Left cardiac atrium (tissue), 4 donors: ENCODE results near the gene SND1. TPM values are rescaled to one million over a fixed set of nuclear protein-coding genes. Genes with fewer than 3 reads are reported as not detected.

Experiments used
- ATAC-seq, 2 donors: fragments of 200-7000 bp; cut with Tn5 transposase; one replicate each; pipeline ENCODE4 v1.9.1; 2020; ENCODE audit warnings: mild to moderate bottlenecking in 2 of 2, moderate library complexity in 2 of 2
- DNase-seq: peaks from one replicate; pipeline ENCODE4 v3.0.0-alpha.2; 2020
- intact Hi-C, 2 donors: fragments of 100-400 bp; cut with DNase I; formaldehyde crosslinking; loops; one replicate each; pipeline versions ENCODE4 v1.14.1 to v1.15.1; 2022 to 2023
- total RNA-seq, 2 donors: library from RNA; stranded (reverse); fragmentation: NEBNext Ultra II Directional; extraction: Animal tissue kit (Norgen Biotek cat#: 25700); gene quantifications; one replicate each; pipeline ENCODE4 v1.2.1, GENCODE V29; 2021
- donor health status: DM: no; HTN: yes; CAD: no.
- donor health status: DM: no; HTN: yes; CAD: no; lungs with severe emphysema.
- donor health status: DM: yes; HTN: yes; CAD: no.
- donor health status: Dilated cardiomyopathy.

The SND1 gene
- total RNA-seq, 2 donors from 2014 or later: 91.8 to 111 TPM

GRCh38 chr7:128006550-128007302 lies 354.7 kb downstream of the SND1 start:
- intact Hi-C loops: no loop called here
- DNase-seq (no peak), ATAC-seq (no peak)

- ATAC-seq (no peak), DNase-seq (no peak)
- intact Hi-C loops: no loop called here
Measured at GRCh38 chr7:128007303-128007680, 355.3 kb downstream of the SND1 start.

GRCh38 chr7:128008141-128008540 lies 356.1 kb downstream of the SND1 start:
- DNase-seq: no peak
- no peak for ATAC-seq
- intact Hi-C loops: no loop called here

GRCh38 chr7:128008744-128009143 lies 356.8 kb downstream of the SND1 start:
- DNase-seq: no peak
- intact Hi-C loops: no loop called here
- ATAC-seq: peak in 1 of 2 donors; percentile 27

GRCh38 chr7:128010391-128011127 lies 358.6 kb downstream of the SND1 start:
- ATAC-seq: peak; percentile 14 to 36
- DNase-seq: no peak
- intact Hi-C loops: loop anchor here in 1 of 2 donors (5.0 kb wide), 1 partner anchor 118 kb away; no protein-coding TSS in a partner anchor

GRCh38 chr7:128011131-128011661 lies 359.2 kb downstream of the SND1 start:
- ATAC-seq (peak; percentile 29 to 49), DNase-seq (no peak)
- intact Hi-C loops: loop anchor here in 1 of 2 donors (5.0 kb wide), 1 partner anchor 119 kb away; no protein-coding TSS in a partner anchor

GRCh38 chr7:128014811-128015210 lies 362.8 kb downstream of the SND1 start:
- DNase-seq (no peak), ATAC-seq (peak in 1 of 2 donors; percentile 42)
- intact Hi-C loops: loop anchor here in 1 of 2 donors (5.0 kb wide), 1 partner anchor 123 kb away; no protein-coding TSS in a partner anchor

- DNase-seq (no peak), ATAC-seq (no peak)
- intact Hi-C loops: no loop called here
Measured at GRCh38 chr7:128017460-128017859, 365.5 kb downstream of the SND1 start.

GRCh38 chr7:128017862-128018845 lies 366.2 kb downstream of the SND1 start:
- intact Hi-C loops: no loop called here
- DNase-seq (no peak), ATAC-seq (peak; percentile 44 to 84)

- no peak for ATAC-seq
- DNase-seq: no peak
- intact Hi-C loops: no loop called here
Measured at GRCh38 chr7:128019288-128019687, 367.3 kb downstream of the SND1 start.

GRCh38 chr7:128020159-128020558 lies 368.2 kb downstream of the SND1 start:
- DNase-seq (no peak), ATAC-seq (no peak)
- intact Hi-C loops: loop anchor here in 1 of 2 donors (10.0 kb wide), 1 partner anchor 305 kb away; no protein-coding TSS in a partner anchor

GRCh38 chr7:128021366-128021765 lies 369.4 kb downstream of the SND1 start:
- intact Hi-C loops: loop anchor here in 1 of 2 donors (10.0 kb wide), 1 partner anchor 307 kb away; no protein-coding TSS in a partner anchor
- no peak for ATAC-seq
- no peak for DNase-seq

GRCh38 chr7:128022631-128023532 lies 370.9 kb downstream of the SND1 start:
- DNase-seq (no peak), ATAC-seq (peak in 1 of 2 donors; percentile 33)
- intact Hi-C loops: loop anchor here in 1 of 2 donors (10.0 kb wide), 1 partner anchor 308 kb away; no protein-coding TSS in a partner anchor

GRCh38 chr7:128024151-128024550 lies 372.2 kb downstream of the SND1 start:
- intact Hi-C loops: loop anchor here in 1 of 2 donors (10.0 kb wide), 1 partner anchor 309 kb away; no protein-coding TSS in a partner anchor
- DNase-seq (no peak), ATAC-seq (no peak)

GRCh38 chr7:128025380-128025779 lies 373.4 kb downstream of the SND1 start:
- DNase-seq (no peak), ATAC-seq (no peak)
- intact Hi-C loops: loop anchor here in 1 of 2 donors (10.0 kb wide), 1 partner anchor 311 kb away; no protein-coding TSS in a partner anchor

- DNase-seq (no peak), ATAC-seq (no peak)
- intact Hi-C loops: loop anchor here in 1 of 2 donors (10.0 kb wide), 1 partner anchor 311 kb away; no protein-coding TSS in a partner anchor
Measured at GRCh38 chr7:128025819-128026218, 373.8 kb downstream of the SND1 start.

- DNase-seq (no peak), ATAC-seq (no peak)
Measured at GRCh38 chr7:128026551-128026950, 374.6 kb downstream of the SND1 start.

More at GRCh38 chr7:128026551-128026950, 374.6 kb downstream of the SND1 start:
- intact Hi-C loops: loop anchor here in 1 of 2 donors (10.0 kb wide), 1 partner anchor 312 kb away; no protein-coding TSS in a partner anchor
